Measurements from ENCODE around the gene NIPBL. TPM values are rescaled to one million over a fixed set of nuclear protein-coding genes. Genes with fewer than 3 reads are reported as not detected.

The NIPBL gene
- total and polyA plus RNA-seq, 2 of the 13 experiments (the other 11 are each of a cell fraction or from before 2014, with no cell fraction given), result 12.3 to 32.3 TPM

- peaks cover 4 to 47% of the 10 kb centered on the region in 2 experiments for H3K36me3 ChIP-seq (replicated peaks in 1 of 2; ENCODE audit: control insufficient read depth in 1 of 2, insufficient read depth in 2 of 2, low read length in 2 of 2)
- 96% methylated on average over 1 of the region's 1 CpG for WGBS (ENCODE audit: low lambda C conversion rate)
- no peak for ATAC-seq
- intact Hi-C loops (cut with micrococcal nuclease; ENCODE audit: unreplicated experiment), result no loop called here
- ChIA-PET POLR2A (no interaction called here), CTCF (ENCODE audit: low intra/inter-chr PET ratio, low total read pairs) (no interaction called here)
- no peak overlapping the region for H3K4me2 ChIP-seq (ENCODE audit: low read depth, low read length)
- no peaks in the 10 kb centered on the region for H3K79me2 ChIP-seq (ENCODE audit: insufficient read depth, low read length)
- no peak overlapping the region for H2AFZ ChIP-seq (ENCODE audit: low read length)
- DNase-seq (ENCODE audit: low spot score), result no peak
- H3K4me1 ChIP-seq (ENCODE audit: insufficient read depth, low read length), result no peaks in the 10 kb centered on the region
- TF ChIP-seq ZNF20 (CRISPR knock-in tag; IDR thresholded peaks at IDR 0.05) (no peak), CERS6 (CRISPR knock-in tag; IDR thresholded peaks at IDR 0.05) (no peak), GMEB2 (CRISPR knock-in tag; IDR thresholded peaks at IDR 0.05; ENCODE audit: low read depth) (no peak), FIP1L1 (IDR thresholded peaks at IDR 0.05; ENCODE audit: borderline replicate concordance, insufficient read depth, low read depth, low read length) (no peak), ZNF770 (CRISPR knock-in tag; IDR thresholded peaks at IDR 0.05) (no peak), CHCHD3 (CRISPR knock-in tag; IDR thresholded peaks at IDR 0.05) (no peak), HNRNPUL1 (IDR thresholded peaks at IDR 0.05; ENCODE audit: low read depth, low read length) (no peak), BATF2 (CRISPR knock-in tag; IDR thresholded peaks at IDR 0.05) (no peak), ZKSCAN8 (CRISPR knock-in tag; IDR thresholded peaks at IDR 0.05; ENCODE audit: borderline replicate concordance) (no peak), TEAD2 (CRISPR knock-in tag; IDR thresholded peaks at IDR 0.05) (no peak), NFAT5 (CRISPR knock-in tag; IDR thresholded peaks at IDR 0.05) (no peak), PHF5A (CRISPR knock-in tag; IDR thresholded peaks at IDR 0.05; ENCODE audit: low read depth, unreplicated experiment) (no peak)
- H3K9me3 ChIP-seq (ENCODE audit: low read length), result no peaks in the 10 kb centered on the region
- H3K4me3 ChIP-seq (replicated peaks in 1 of 3; ENCODE audit: insufficient read depth in 1 of 3, low read depth in 2 of 3, low read length in 3 of 3), result no peak overlapping the region
- no TSS peak for BruUV-seq (replicated peaks)
- H3K9ac ChIP-seq (ENCODE audit: insufficient read depth, low read depth, low read length), result no peak overlapping the region
- no peak for FAIRE-seq
- no peak overlapping the region for H3K27ac ChIP-seq (ENCODE audit: extremely low read length, insufficient read depth, low read length)
- in situ Hi-C loops (cut with HindIII; ENCODE audit: extremely low pct_ligation_motif_present, low pct_unique_long_range_greater_than_20kb), result no loop called here
- H3K27me3 ChIP-seq (ENCODE audit: control insufficient read depth in 1 of 2, insufficient read depth in 2 of 2, low read length in 2 of 2), result no peaks in the 10 kb centered on the region
- H4K20me1 ChIP-seq (ENCODE audit: insufficient read depth, low read length), result no peaks in the 10 kb centered on the region
Observed at GRCh38 chr5:36965179-36965578, 88.6 kb downstream of the NIPBL start.

Data from HepG2 (cell line).